IPS DF 4.7 (cell line): ENCODE data around the gene NEUROD1.
"Not testable (repeated sequence)": the region's sequence is repeated elsewhere in the genome, so short reads cannot be mapped to it uniquely, and the experiment has no call there.

ENCODE experiments used
- DNase-seq: peaks from one replicate; pipeline ENCODE4 v3.0.0-alpha.2; 2013; ENCODE audit warnings: low spot score; ENCODE audit errors: extremely low read depth

The NEUROD1 gene

GRCh38 chr2:181680055-181680936 lies at the start of gene NEUROD1:
NEUROD1 (minus strand) TSS chr2:181680517; CDS start chr2:181678860, 1,657 bp downstream.
- no peak for DNase-seq

GRCh38 chr2:181725476-181725875 lies 45.2 kb upstream of the NEUROD1 start:
- DNase-seq: no peak

- no peak for DNase-seq
Measured at GRCh38 chr2:181724662-181725061, 44.3 kb upstream of the NEUROD1 start.

- DNase-seq: no peak
Measured at GRCh38 chr2:181723731-181724130, 43.4 kb upstream of the NEUROD1 start.

- peak; percentile 71 for DNase-seq
Measured at GRCh38 chr2:181715033-181715630, 34.8 kb upstream of the NEUROD1 start.

- not testable (repeated sequence) for DNase-seq
Measured at GRCh38 chr2:181711051-181711450, 30.7 kb upstream of the NEUROD1 start.

GRCh38 chr2:181702519-181702918 lies 22.2 kb upstream of the NEUROD1 start:
- DNase-seq: not testable (repeated sequence)

- DNase-seq: no peak
Measured at GRCh38 chr2:181698223-181698622, 17.9 kb upstream of the NEUROD1 start.

GRCh38 chr2:181697571-181697970 lies 17.3 kb upstream of the NEUROD1 start:
- DNase-seq: no peak

- no peak for DNase-seq
Measured at GRCh38 chr2:181697126-181697525, 16.8 kb upstream of the NEUROD1 start.

GRCh38 chr2:181694271-181694670 lies 14.0 kb upstream of the NEUROD1 start:
- no peak for DNase-seq

- no peak for DNase-seq
Measured at GRCh38 chr2:181690860-181691259, 10.5 kb upstream of the NEUROD1 start.

- DNase-seq: no peak
Measured at GRCh38 chr2:181686576-181687185, 6.4 kb upstream of the NEUROD1 start.

GRCh38 chr2:181685150-181685688 lies 4.9 kb upstream of the NEUROD1 start:
- no peak for DNase-seq

GRCh38 chr2:181684454-181685149 lies 4.3 kb upstream of the NEUROD1 start:
- DNase-seq: no peak

- no peak for DNase-seq
Measured at GRCh38 chr2:181683518-181684453, 3.5 kb upstream of the NEUROD1 start.

GRCh38 chr2:181682795-181683517 lies 2.6 kb upstream of the NEUROD1 start:
- DNase-seq: no peak

GRCh38 chr2:181682026-181682789 lies 1.9 kb upstream of the NEUROD1 start:
- DNase-seq: no peak
